MV-4-11 (cell line): ENCODE data around the gene TAF1B.

Source experiments
- DNase-seq: peaks from one replicate; lab custom pipeline; 2025; lab: John Stamatoyannopoulos, UW

TAF1B gene

DNA sequence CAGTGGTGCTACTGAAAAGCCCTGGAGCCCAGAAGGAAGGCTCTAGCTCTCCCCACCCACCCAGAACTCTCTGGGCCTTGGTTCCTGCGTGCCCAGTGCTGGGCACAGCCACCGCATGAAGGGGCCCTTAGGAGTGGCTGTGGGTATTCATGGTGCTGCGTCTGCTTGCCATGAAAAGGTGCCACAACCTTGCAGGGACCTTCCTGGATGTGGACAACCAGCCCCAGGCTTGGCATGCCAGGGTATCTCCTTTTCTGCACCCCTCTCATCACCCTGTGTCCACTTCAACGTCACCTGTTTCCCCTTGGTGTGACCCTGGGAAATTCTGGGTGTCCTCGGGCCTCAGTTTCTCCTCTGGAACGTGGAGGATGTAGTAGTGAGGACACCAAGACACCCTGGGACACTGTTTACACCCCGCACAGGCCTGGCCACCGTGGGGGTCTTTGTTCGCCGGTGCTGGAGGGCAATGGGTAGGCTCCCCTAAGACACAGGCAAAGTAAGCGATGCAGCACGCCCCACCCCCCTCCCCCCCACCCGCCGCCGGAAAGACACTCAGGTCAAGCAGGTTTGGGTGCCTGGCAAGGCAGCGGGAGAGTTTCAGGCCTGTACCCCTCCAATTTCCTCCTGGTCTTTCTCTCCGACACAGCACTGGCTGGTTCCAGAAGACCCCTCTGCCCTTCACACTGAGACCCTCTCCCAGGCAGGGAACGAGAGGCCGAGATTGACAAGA lies 34.8 kb upstream of the TAF1B start:
- no peak for DNase-seq

DNA sequence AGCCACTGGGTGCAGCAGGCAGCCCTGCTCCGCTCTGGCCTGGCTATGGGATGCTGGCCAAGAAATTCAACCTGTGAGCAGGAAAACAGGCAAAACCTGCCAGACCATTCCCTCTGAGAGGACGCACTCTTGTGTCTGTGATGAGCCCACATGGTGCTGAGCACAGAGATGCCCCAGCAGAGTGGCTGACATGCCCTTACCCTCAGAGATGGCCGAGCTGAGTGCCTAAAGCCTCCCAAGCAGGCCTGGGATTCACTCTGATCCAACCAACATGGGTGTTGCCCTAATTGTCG lies 34.3 kb upstream of the TAF1B start:
- no peak for DNase-seq

DNA sequence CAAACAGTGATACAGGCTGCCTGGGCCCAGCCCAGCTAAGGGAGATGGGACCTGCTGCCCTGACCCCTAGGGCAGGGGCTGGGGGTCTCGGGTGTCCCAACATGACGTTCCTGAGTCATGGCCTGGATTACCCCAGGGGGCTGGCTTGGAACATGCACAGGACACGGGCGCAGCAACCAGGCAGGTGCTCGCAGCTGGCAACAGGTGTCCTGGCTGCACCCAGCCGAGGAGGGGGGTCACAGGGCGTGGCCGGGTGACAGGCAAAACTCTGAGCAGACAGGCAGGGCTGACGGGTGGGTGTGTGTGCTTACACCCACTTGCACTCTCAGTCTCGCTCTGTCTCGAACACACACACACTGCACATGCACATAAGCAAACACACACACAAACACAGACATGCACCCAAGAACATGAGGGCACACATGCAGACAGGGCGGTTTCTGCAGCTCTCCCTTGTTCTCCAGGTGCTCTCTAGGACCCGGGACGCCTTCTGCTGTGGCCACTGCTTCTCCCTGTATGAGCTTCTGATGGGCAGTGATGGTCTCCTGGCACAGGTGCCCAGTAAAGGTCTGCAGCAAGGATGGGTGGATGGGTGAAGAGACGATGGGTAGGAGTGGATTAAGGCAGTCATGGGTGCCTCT lies 33.7 kb upstream of the TAF1B start:
- DNase-seq = no peak

DNA sequence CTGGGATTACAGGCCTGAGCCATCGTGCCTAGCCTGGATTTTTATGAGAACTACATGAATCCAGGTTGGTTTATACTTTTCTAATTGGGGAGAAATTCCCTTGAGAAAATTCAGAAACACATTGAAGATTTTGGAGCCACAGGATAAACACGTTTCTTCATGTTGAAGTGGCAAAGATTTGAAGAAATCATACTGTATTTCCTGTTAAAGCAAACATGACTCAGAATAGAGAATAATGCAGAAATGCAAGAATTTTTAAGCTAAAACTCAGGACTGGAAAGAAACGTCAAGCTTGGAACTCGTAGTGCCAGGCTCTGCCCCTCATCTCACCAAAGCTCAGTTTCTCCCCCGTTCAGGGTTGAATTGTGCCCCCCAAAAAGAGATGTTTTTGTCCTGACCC lies 32.1 kb upstream of the TAF1B start:
- DNase-seq = no peak

DNA sequence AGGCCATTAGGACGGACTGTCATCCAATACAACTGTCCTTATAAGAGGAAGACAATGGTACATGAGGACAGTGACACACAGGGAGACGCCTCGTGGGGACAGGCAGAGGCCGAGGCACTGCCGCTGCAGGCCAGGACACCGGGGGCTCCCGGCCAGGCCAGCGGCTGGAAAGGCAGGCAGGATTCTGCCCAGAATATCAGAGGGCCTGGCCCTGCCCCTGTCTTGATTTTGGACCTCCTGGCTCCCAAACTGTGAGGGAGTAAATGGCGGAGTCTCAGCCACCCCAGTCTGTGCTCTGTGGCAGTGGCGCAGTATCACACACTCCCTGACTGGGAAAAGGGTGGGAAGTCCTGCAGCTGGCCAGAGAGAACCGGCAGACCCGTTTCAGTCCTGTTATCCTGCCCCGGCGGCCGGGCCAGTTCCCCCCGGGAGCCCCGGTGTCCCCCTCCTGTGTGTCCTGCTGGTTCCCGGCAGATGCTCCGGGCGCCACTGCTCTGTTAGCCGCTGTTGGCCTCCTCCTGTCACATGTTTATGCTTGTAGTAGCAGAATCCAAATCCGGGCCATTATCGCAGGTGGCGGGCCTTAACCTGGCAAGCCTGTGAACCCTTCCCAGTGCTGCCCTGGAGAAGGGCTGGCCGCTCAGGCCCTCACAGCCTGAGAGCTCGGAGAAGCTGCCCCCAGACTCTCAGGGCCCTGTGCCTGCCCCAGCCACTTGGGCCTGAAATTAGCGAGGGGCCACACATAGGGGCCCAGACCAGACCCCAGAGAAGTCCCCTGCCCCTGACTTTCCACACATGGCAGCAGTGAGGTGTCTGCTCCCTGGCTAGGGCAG lies 31.4 kb upstream of the TAF1B start:
- no peak for DNase-seq

DNA sequence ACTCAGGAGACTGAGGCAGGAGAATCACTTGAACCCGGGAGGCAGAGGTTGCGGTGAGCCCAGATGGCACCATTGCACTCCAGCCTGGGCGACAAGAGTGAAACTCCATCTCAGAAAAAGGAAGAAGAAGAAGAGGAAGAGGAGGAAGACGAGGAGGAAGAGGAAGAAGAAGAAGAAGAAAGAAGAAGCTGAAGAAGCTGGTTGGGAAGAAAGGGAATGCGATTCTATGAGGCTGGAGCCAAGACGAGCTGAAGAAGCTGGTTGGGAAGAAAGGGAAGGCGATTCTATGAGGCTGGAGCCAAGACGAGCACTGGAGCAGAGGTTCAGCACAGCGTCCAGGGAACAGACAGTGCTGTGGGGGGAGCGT lies 30.3 kb upstream of the TAF1B start:
- DNase-seq = peak; percentile 17

DNA sequence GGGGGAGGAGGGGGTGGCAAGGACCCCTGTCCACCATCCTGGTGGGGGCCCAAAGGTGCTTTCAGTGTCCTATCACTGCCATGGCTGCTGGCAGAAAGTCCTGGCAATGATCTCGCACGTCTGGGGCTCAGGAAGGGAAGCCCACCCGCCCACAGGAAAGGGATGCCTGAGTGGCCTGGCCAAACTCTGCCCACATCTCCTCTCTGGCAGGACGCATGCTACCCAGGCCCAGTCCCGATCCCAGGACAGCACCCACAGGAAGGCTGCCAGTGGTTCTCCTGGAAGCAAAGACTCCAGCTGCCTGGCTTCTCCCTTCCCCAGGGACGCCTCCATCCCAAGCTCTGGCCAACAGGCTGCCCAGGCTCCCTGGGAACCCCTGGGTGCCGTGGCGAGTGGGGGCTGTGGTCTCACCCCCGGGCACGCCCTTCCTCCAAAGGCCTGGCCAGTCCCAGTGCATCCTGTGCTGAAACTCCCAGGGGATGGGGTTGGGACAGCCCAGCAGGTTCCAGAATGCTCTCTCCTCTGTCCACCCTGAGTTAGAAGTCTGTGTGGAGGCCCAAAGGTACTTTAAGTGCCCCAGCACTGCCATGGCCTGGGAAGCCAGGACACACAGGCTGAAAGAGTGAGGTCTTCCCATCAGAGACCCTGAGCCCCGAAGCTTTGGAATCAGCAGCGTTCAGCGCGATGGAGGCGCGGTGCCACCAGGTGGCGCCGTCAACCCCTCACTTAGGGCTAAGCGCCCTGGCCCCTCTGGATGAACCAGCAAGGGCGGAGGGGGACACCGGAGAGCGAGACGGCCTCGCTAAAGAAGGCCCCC lies 29.8 kb upstream of the TAF1B start:
- DNase-seq = peak; percentile 22

DNA sequence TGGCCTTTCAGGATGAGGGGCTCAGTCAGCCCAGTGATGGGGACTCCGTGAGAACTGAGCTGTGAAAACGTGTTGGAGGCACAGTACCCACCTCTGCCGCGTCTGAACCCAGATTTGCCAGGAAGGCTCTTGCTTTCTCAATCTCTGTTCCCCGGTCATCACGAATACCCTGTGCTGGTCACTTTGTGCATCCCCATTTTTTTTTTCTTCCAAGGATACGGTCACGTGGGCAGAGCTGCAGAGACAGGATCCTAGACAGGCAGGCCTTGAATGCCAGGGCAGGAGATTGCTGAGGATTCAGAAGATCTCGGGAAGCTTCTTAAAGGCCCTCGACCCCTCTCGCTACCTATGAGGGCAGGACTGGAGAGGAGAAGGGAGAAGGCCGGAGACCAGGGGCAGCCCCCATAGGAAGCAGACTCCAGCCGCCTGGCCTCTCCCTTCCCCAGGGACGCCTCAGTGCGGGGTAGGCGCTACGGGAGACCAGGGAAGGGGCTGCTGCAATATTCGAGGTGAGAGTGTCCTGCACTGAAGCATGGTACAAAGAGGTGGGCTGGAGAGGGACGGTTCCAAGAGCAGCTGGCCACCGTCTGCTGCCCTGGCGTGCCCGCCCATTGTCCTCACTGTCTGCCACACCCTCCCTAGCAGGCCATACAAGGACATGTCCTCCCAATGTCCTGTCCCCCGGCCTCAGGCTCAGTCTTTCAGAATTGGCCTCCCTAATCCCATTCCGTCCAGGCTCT lies 29.0 kb upstream of the TAF1B start:
- no peak for DNase-seq

DNA sequence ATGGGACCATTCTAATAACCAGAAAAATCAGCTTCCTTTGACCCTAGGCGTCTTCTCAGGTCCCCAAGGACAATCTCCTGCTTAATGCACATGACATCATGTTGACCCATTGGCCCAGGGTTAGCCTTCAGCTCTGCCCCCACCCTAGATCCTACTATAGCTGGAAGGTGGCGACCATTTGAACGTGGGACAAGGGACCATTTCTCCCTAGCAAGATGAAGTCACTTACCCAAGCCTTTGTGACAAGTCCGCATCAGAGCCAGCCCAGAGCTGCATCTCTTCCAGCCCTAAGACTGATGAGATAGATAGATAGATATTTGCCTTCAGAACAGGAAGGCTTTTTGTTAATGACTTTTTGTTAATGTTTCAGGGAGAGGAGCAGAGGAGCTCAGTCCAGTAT lies 28.2 kb upstream of the TAF1B start:
- no peak for DNase-seq

DNA sequence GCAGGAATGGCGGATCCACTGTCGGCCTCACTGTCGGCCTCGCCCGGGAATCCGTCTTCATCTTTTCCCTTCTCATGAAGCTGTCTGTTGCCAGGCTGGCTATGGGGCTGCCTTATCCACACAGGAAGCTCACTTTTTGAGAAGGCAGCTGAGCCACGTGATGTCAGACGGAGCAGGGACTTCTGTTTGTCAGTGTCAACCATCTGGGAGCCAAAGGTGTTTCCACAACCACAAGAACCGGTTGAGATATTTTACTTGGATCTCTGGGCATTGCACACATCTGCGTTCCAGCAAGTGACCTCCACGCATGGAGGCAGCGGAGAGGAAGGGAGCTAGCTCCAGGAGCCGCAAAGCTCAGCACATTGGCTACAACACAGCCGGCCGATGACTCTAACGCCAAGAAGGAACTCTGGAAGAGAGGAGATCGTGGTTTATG lies 27.4 kb upstream of the TAF1B start:
- no peak for DNase-seq

DNA sequence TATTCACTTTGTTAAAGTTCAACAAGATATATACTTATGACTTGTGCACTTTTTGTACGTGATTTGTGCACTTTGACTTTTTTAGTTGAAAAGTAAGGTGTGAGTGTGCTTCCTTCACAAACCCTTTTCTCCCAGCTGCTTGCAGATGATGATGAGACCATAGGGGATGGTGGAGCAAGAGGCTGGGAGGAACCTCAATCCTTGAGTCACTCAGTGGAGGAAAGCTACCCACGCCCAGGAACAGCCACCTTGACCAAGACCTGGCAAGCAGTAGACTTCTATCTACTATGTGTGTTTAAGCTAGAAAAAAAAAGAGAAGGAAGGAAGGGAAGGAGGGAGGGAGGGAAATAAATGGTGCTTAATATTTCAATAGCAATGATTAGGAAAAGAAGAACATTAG lies 25.2 kb upstream of the TAF1B start:
- no peak for DNase-seq

DNA sequence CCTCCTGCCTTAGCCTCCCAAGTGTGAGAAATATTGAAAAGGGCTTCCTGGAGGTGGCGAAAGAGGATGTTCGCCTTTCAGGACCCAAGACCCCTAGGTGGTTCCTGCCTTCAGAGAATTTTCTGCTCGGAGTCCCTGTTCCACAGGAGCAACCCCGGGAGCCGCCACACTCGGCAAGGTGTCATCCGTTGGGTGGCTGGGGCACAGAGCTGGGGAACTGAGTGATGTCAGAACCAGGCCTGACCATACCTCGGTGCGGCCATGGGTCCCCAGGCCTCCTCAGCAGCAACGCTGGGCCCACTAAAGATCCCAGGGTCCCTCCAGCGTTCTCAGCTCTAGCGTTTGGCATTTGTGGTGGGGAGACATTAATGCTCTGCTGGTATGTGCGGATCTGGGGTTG lies 23.7 kb upstream of the TAF1B start:
- DNase-seq = no peak

DNA sequence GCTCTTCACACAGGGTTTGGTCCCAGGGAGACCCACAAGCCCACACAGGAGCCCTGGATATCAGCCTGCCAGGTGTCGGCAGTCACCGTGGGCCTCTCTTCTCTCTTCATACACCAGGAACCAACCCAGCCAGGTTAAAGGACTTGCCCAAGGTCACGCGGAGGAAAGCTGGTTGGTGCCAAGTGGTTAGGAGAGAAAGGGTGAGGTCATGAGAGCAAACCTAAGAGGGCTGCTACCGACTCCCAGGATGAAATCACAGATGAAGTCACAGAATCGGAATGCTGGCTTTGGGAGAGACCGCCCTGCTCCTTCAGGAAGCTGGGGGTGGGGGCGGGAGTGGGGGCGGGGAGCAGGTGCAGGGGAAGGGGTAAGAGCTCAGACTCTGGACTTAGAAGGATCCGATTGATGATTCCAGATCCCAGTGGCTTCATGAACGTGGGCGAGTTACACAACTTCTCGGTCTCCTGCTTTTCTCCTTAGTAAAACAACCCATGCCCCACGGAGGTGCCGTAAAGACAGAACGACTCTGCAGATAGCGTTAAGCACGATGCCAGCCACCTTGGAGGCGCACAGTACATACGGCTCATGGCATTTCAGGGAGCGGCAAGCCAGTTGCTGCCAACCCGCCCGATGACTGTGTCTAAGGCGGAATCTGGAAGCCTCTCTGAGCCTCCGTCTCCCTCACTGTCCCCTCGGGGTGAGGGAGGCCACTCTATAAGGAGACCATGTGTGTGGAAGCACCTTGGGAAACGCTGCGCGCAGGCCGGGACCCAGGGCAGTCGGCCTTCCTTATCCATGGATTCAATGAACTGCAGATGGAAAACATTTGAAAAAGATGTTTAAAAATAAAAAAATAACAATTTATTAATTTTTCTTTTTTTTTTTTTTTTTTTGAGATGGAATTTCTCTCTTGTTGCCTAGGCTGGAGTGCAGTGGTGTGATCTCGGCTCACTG lies 23.0 kb upstream of the TAF1B start:
- no peak for DNase-seq

DNA sequence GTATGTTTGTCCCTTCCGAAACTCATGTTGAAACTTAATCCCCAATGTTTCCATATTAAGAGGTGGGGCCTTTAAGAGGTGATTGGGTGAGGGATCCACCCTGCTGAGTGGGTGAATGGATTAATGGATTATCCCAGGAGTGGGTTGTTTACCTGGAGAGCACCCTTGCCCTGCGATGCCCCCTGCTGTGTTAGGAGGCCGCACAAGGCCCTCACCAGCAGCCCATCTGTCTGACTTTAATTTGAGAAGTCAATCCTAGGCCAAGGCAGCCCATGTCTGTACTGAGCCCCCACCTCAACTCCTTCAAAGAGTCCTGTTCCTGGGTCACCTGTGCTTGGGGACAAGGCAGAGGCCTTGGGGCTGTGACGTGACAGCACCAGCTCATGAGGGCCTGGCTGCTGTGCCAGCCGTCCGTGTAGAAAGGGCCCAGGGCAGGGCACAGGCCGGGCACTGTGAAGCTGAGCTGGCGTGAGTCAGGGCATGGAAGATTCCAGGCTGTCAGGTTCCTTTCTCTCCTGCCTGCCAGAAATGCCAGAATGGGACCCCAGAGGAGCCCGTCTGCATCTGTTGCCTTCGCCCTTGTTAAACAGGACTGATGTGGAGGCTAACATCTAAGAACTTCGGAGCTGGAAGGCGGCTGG lies 21.3 kb upstream of the TAF1B start:
- no peak for DNase-seq

DNA sequence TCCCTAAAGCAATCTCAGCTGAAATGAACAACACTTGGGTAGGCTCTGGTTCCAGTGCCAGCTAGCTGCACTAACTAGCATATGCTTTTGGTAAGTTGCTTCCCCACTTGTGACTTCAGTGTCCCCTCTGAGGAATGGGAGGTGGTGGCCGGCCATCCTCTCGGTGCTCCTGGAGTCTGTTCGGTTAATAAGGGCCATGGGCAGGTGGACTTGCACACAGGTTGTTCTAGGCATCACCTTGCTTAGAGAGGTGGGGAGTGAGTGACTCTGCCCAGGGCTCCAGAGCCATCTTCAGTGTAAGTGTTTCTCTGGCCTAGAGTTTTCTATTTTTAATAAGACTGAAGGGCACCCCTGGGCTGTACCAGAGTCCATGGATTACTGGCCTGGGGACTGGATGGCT lies 18.8 kb upstream of the TAF1B start:
- no peak for DNase-seq

DNA sequence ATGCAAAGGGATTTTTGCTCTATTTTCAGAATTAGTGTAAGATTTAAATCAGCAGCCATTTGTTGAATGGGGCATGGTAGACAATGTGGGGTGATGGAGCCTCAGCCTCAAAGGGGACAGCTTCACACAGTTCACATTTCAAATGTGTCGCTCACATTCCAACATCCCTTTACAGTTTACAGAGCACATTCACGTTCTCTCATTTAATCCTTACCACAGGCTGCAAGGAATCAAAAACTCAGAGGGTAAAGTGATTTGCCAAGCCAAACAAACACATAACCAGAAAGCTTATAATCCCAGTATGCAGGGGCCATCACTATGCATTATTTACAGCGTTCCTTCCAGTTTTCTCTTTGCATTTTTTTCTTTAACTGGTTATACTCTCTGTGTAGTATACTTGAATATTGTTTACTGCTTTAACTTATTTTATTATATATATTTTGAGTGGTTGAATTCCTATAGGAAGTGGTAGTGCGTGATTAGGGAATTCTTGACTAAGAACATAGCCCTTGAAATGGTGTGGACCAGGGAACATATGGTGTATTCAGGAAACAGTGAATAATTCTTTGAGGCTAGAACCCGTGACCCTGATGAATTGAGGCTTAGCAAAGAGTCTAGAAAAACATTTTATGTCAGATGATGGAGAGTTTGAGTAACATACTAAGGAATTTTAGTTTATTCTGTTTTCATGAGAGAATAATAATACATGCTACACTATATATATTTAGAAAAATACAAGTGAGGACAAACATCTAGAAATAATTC lies 18.1 kb upstream of the TAF1B start:
- DNase-seq = no peak

DNA sequence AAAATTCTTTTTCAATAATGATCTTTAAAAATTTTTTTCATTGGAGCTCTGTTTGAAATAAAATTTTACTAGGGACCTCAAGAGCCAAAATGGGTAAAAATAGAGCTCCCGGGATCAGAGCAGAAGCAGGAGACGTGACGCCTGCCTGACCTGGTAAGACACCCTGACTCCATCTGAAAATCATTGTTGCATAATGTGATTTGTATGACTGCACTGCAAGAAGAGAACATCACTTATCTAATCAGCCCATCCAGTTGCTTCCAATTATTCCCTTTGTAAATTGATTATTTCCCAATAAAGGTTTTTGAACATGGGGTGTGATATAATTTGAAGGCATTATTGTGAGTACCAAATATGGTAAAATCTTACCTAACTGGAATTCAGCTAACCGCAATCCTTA lies 17.1 kb upstream of the TAF1B start:
- no peak for DNase-seq

DNA sequence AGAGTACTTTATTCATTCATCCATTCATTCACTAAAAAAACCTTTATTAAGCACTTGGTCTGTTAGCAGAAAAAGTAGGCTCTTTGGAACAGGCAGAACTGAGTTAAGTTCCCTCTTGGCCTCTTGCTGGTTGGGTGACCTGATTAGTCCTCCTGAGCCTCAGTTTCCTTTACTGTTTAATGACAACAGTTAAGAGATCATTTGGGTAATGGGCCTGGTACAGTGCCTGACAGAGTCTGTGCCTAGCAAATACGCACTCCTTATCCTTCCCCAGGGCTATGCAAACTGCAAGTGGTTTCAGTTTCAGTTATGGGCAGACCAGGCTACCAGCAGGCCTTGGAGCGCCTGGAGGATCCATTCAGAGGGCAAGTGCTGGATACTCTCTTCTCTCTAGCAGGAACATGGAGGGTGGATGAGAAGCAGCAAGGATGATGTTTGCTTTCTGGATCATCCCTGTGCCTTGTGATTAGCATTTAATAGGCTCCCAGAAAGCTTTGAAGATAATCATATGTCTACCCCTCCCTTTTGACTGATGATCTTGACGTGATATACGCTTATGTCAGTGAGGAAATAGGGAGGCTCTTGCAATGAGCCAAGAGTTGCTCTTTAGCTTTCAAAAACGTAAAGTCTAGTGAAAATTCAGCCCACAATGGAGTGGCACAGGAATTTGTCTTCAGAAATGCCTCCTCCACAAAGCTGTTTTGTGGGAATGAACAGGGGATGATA lies 12.4 kb upstream of the TAF1B start:
- DNase-seq = peak; percentile 36

DNA sequence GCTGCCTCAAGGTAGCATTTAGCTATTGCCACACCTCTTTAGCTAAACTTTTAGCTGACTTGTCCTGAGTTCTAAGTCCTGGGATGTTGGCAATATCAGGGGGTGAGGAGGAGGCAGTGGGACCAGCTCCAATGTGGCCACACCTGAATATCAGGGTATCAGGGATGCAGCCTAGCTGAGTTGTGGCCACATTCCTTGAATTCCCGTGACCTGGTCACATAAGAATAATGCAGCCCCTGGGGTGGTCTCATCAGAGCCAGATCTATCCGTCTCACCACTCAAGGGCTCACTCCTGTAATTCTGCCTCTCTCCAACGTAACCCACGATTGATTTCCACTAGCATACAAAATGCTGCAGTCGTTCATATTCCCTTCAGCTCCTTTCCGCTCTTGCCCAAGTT lies 11.6 kb upstream of the TAF1B start:
- DNase-seq = no peak
